NCI-H345 treated with DMSO at 0.1 percent for 48 hours (cell line): ENCODE results near the gene TENT5D.
"Not testable (repeated sequence)": the region's sequence is repeated elsewhere in the genome, so short reads cannot be mapped to it uniquely, and the experiment has no call there.

Experiments
- DNase-seq: peaks from one replicate; lab custom pipeline; 2025; ENCODE audit not compliant: unreplicated experiment; lab: John Stamatoyannopoulos, UW

TENT5D gene

DNA sequence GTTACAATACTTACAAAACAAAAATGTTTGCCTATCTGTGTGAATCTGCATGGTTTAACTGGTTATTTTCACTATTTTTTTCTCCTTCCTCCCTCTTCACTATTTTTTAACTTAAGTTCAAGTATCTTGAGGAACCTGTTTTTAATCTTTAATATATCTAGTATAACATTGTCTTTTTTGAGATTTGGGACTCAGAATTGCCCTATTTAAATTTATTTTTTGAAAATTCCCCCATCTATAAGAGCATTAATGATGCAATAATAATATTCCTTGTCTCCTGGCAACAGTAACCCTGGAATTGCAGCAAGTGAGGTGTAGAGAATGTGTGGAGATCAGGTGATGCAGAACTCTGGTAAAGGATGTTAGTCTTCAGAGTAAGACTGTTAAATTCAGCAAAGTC is at the start of gene TENT5D:
TENT5D (plus strand) TSS at position 301 of the 400 bp plus-strand sequence. CDS start 22,093 bp downstream, outside the sequence.
- no peak for DNase-seq

DNA sequence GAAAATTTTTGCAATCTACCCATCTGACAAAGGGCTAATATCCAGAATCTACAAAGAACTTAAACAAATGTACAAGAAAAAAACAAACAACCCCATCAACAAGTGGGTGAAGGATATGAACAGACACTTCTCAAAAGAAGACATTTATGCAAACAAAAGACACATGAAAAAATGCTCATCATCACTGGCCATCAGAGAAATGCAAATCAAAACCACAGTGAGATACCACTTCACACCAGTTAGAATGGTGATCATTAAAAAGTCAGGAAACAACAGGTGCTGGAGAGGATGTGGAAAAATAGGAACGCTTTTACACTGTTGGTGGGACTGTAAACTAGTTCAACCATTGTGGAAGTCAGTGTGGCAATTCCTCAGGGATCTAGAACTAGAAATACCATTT is 34.6 kb upstream of the TENT5D start:
- not testable (repeated sequence) for DNase-seq

DNA sequence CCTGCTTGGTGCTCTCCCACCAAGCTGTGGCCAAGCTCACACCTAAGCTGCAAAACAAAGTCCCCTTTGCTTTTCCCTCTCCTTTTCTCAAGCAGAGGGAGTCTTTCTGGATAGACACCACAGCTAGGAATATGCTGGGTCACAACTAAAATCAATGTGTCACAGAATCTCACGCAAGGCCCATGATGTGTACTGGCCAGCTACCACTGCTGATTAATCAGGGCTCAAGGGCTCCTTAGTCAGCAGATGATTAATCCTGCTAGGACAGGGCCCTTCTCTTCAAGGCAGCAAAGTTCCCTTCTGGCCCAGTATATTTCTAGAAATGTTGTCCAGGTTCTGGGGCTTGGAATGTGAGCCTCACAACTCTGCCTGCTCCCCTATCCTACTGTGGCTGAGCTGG is 32.0 kb upstream of the TENT5D start:
- no peak for DNase-seq

DNA sequence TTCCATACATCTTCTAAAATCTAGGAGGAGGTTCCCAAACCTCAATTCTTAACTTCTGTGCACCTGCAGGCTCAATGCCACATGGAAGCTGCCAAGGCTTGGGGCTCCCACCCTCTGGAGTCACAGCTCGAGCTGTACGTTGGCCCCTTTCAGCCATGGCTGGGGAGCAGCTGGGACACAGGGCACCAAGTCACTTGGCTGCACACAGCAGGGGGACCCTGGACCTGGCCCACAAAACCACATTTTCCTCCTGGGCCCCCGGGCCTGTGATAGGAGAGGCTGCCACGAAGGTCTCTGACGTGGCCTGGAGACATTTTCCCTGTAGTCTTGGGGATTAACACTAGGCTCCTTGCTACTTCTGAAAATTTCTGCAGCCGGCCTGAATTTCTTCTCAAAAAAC is 8.2 kb upstream of the TENT5D start:
- no peak for DNase-seq

DNA sequence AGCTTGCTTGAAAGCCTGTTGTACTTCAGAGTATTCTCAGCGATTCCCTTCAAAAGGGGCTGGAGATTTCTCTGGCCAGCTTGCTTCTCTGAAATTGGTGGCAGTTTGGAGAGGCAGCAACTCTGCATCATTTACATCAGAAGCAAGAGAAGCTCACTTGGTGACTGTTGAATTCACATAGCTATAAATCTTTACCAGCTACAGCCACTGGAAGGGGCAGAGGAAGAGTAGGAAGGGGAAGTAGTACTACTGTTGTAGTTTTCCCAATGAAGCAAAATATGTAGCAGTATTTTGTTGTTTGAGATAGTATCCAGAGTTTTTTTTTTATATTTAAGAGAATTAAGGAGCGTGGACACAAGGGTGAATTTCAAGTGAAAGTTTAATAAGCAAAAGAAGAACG is 2.8 kb downstream of the TENT5D start:
- no peak for DNase-seq

DNA sequence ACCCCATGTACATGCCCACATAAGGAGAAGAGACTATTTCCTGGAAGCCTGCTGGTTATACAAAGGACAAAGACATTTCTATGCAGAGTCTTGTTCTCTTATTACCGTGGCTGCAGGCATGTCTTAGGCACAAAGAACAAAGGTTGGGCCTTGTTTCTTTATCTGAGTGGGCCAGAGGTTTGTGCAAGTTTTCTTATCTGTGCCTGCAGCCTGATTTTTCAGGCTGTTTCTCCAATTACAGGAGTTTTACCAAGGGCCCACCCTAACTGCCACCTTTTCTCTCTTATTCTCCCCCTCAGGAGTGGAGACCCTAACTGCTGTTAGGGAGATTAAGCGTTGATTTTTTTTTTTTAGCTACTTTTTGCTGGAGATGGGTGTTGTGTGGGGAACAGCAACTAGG is 3.5 kb downstream of the TENT5D start:
- DNase-seq = no peak

DNA sequence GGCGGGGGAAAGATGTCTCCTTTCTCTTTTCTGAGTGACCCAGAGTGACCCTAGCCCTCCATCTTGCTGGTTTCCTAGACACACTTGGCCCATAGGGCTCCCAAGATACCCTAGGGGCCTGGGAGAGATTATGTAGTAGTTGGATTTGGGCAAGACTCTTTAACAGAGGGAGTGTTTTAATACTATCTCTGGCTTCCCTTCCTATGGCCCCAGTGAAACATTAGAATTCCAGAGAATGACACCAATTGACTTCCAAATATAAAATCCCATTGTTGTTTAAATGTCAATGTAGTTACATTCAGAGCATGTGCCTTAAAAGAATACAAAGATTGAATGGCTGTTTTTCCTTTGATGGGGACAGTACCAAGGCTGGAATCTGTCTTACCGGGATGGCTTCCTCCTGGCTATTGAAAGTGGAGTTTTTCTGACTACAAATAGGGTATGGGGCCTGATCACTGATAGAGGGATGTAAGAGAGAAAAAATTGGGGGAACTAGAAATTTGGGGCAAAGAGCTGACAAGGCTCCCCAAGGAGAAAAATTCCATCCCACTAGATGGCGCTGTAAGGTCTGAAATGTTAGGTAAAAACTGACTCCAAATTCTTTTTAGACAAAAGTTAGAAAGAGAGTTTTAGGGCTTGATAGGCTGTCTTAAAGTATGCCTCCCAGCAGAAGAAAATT is 10.7 kb downstream of the TENT5D start:
- DNase-seq = no peak

DNA sequence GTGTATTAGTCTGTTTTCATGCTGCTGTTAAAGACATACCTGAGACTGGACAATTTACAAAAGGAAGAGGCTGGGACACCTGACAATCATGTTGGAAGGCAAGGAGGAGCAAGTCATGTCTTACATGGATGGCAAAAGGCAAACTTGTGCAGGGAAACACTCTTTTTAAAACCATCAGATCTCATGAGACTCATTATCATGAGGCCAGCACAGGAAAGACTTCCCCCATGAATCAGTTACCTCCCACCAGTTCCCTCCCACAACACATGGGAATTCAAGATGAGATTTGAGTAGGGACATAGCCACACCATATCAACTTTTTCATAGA is 11.2 kb downstream of the TENT5D start:
- no peak for DNase-seq

DNA sequence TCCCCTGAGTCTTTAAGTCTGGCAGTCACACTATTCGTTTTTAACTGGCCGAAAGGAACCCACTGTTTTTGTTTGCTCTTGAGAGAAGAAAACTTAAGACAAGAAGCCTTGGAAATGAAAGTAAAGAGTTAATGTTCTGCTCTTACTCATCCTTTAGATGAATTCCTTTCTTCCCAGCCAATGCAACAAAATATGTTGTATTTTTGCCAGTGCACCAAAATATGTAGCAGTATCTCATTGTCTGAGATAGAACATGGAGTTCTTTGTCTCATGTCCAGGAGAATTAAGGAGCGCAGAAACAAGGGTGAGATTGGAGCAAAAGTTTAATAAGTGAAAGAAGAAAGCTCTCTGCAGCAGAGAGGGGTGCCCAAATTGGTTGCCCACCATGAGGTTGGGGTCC is 12.2 kb downstream of the TENT5D start:
- no peak for DNase-seq

DNA sequence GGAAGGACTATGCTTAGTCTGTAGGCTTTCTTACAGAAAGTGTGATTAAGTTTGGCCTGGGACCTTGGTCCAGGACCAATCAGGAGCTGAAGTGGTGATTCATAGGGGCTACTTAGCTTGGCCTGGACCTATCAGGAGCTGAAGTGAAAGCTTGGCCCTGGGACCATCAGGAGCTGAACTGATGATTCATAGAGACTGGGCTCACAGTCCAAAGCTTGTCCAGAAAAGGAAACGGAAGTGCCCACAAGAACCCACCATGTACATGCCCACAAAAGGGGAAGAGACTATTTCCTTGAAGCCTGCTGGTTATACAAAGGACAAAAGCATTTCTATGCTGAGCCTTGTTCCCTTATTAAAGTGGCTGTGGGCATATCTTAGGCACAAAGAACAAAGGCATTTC is 12.6 kb downstream of the TENT5D start:
- no peak for DNase-seq

DNA sequence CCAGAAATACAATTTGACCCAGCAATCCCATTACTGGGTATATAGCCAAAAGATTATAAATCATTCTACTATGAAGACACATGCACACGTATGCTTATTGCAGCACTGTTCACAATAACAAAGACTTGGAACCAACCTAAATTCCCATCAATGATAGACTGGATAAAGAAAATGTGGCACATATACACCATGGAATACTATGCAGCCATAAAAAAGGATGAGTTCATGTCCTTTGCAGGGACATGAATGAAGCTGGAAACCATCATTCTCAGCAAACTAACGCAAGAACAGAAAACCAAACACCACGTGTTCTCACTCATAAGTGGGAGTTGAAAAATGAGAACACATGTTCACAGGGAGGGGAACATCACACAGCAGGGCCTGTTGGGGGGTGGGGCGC is 47.9 kb downstream of the TENT5D start:
- DNase-seq = not testable (repeated sequence)

DNA sequence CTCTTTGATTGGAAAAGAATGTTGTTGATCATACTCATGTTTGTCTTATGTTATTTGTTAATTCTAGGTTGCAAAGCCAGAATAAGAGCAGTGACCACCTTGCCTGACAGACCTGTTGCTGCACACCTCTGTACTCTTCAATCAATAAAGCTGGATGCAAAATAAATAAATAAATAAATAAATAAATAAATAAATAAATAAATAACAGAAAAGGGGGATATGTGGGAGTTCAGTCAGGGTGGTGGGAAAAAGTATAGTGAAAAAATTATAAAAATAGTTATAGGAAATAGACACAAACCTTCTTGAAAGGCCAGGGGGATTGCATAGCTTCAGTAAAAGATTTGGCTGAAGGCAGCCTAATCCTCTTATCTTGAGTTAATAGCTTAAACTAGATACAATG is 51.3 kb downstream of the TENT5D start:
- DNase-seq = no peak

DNA sequence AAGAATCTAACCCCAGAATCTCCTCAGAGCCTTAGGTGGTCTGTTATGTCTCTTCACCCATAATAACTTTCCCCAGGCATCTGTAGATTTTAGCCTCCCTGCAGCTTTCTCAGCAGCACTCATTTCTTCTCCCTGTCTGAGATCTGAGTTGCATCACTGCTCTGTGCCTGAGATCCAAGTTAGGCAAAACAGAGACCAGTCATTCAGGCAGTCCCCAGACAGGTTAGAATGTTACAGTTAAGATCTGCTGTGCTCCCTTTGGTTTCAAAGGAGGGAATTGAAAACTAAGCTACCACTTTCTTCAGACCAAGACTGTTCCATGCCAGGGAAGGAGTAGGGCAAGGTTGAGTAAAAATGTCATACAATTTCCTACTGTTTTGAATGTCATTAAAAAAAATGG is 65.3 kb downstream of the TENT5D start:
- no peak for DNase-seq

DNA sequence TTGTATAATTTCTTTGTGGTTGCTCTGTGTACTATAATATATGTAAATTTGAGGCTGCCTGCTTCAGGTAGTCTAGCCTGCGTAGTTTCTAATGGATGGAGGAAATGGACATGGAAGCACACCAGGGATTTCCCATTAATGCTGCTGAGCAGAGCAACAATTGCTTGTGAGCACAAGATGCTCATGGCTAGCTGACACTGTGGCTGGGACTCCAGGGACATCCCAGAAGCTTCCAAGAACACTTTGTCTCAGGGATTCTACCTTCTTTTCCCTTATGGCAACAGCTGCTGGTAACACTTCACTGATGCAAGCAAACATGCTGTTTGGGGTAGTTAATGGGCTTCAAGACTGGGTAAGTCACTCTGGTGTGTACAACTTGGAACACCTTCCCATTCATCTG is 66.1 kb downstream of the TENT5D start:
- DNase-seq = no peak

DNA sequence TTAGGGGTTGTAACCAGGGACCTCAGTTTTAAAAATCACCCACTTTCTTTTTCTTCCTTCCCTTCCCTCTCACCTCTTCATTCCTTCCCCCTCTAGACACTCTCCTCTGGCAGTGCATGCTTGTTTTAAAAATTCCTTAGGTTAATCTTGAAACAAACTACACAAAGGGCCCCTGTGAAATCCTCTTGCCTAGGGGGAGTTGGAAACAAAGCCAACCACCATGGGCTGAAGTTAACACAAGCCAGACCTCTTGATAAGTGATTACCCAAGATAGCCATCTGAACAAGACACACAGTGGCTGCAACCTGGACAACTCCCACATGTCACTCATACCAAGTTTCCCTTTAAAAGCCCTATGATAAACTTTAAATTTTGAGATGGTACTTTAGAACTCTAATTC is 68.9 kb downstream of the TENT5D start:
- DNase-seq = no peak
